Measurements from ENCODE around the gene GRIK4.
"Not testable (repeated sequence)": the region's sequence is repeated elsewhere in the genome, so short reads cannot be mapped to it uniquely, and the experiment has no call there.

The GRIK4 gene

GRCh38 chr11:120991830-120992686 lies 480.5 kb downstream of the GRIK4 start:
- no peaks in the 10 kb centered on the region for H3K4me1 ChIP-seq (ENCODE audit: control insufficient read depth, insufficient read depth, low read length)
- no peaks in the 10 kb centered on the region for H3K9me3 ChIP-seq (ENCODE audit: control insufficient read depth, low read length)
- no peaks in the 10 kb centered on the region for H3K27me3 ChIP-seq (ENCODE audit: control insufficient read depth, insufficient read depth, low read length)
- H3K9ac ChIP-seq (ENCODE audit: low read length) = no peak overlapping the region
- no peak overlapping the region for H3K4me3 ChIP-seq (ENCODE audit: low read length)
- H3K36me3 ChIP-seq (ENCODE audit: control insufficient read depth, insufficient read depth, low read length) = no peaks in the 10 kb centered on the region

- Histone ChIP-seq H3K4me1 (ENCODE audit: control insufficient read depth, insufficient read depth, low read length) (no peaks in the 10 kb centered on the region), H3K36me3 (ENCODE audit: control insufficient read depth, insufficient read depth, low read length) (no peaks in the 10 kb centered on the region), H3K27me3 (ENCODE audit: control insufficient read depth, insufficient read depth, low read length) (no peaks in the 10 kb centered on the region), H3K9me3 (ENCODE audit: control insufficient read depth, low read length) (no peaks in the 10 kb centered on the region), H3K4me3 (ENCODE audit: low read length) (no peak overlapping the region), H3K9ac (ENCODE audit: low read length) (no peak overlapping the region)
These were observed 482.7 kb downstream of the GRIK4 start for GRCh38 chr11:120994091-120994859.

- H3K4me1 ChIP-seq (ENCODE audit: control insufficient read depth, insufficient read depth, low read length) = no peaks in the 10 kb centered on the region
- H3K4me3 ChIP-seq (ENCODE audit: low read length) = no peak overlapping the region
- H3K36me3 ChIP-seq (ENCODE audit: control insufficient read depth, insufficient read depth, low read length) = no peaks in the 10 kb centered on the region
- H3K27me3 ChIP-seq (ENCODE audit: control insufficient read depth, insufficient read depth, low read length) = no peaks in the 10 kb centered on the region
- H3K9me3 ChIP-seq (ENCODE audit: control insufficient read depth, low read length) = no peaks in the 10 kb centered on the region
- H3K9ac ChIP-seq (ENCODE audit: low read length) = no peak overlapping the region
These were observed 483.6 kb downstream of the GRIK4 start for GRCh38 chr11:120995184-120995583.

GRCh38 chr11:120996973-120997372 lies 485.4 kb downstream of the GRIK4 start:
- no peak overlapping the region for H3K4me3 ChIP-seq (ENCODE audit: low read length)
- H3K9ac ChIP-seq (ENCODE audit: low read length) = no peak overlapping the region
- no peaks in the 10 kb centered on the region for H3K4me1 ChIP-seq (ENCODE audit: control insufficient read depth, insufficient read depth, low read length)
- H3K36me3 ChIP-seq (ENCODE audit: control insufficient read depth, insufficient read depth, low read length) = no peaks in the 10 kb centered on the region
- H3K27me3 ChIP-seq (ENCODE audit: control insufficient read depth, insufficient read depth, low read length) = no peaks in the 10 kb centered on the region
- no peaks in the 10 kb centered on the region for H3K9me3 ChIP-seq (ENCODE audit: control insufficient read depth, low read length)

GRCh38 chr11:120998581-120998980 lies 487.0 kb downstream of the GRIK4 start:
- Histone ChIP-seq H3K9me3 (ENCODE audit: control insufficient read depth, low read length) (no peaks in the 10 kb centered on the region), H3K4me1 (ENCODE audit: control insufficient read depth, insufficient read depth, low read length) (no peaks in the 10 kb centered on the region), H3K36me3 (ENCODE audit: control insufficient read depth, insufficient read depth, low read length) (no peaks in the 10 kb centered on the region)

GRCh38 chr11:121004206-121004840 lies 492.8 kb downstream of the GRIK4 start:
- Histone ChIP-seq H3K4me3 (ENCODE audit: low read length) (no peak overlapping the region), H3K4me1 (ENCODE audit: control insufficient read depth, insufficient read depth, low read length) (no peaks in the 10 kb centered on the region), H3K9ac (ENCODE audit: low read length) (no peak overlapping the region), H3K9me3 (ENCODE audit: control insufficient read depth, low read length) (no peaks in the 10 kb centered on the region), H3K27me3 (ENCODE audit: control insufficient read depth, insufficient read depth, low read length) (no peaks in the 10 kb centered on the region), H3K36me3 (ENCODE audit: control insufficient read depth, insufficient read depth, low read length) (no peaks in the 10 kb centered on the region)

More at GRCh38 chr11:120998581-120998980, 487.0 kb downstream of the GRIK4 start:
- no peak overlapping the region for H3K4me3 ChIP-seq (ENCODE audit: low read length)
- no peaks in the 10 kb centered on the region for H3K27me3 ChIP-seq (ENCODE audit: control insufficient read depth, insufficient read depth, low read length)
- no peak overlapping the region for H3K9ac ChIP-seq (ENCODE audit: low read length)

GRCh38 chr11:121006922-121007321 lies 495.4 kb downstream of the GRIK4 start:
- H3K4me1 ChIP-seq (ENCODE audit: control insufficient read depth, insufficient read depth, low read length) = no peaks in the 10 kb centered on the region
- H3K9me3 ChIP-seq (ENCODE audit: control insufficient read depth, low read length) = no peaks in the 10 kb centered on the region
- no peak overlapping the region for H3K4me3 ChIP-seq (ENCODE audit: low read length)
- H3K36me3 ChIP-seq (ENCODE audit: control insufficient read depth, insufficient read depth, low read length) = no peaks in the 10 kb centered on the region
- H3K9ac ChIP-seq (ENCODE audit: low read length) = no peak overlapping the region
- no peaks in the 10 kb centered on the region for H3K27me3 ChIP-seq (ENCODE audit: control insufficient read depth, insufficient read depth, low read length)

- Histone ChIP-seq H3K36me3 (ENCODE audit: control insufficient read depth, insufficient read depth, low read length) (no peaks in the 10 kb centered on the region), H3K9me3 (ENCODE audit: control insufficient read depth, low read length) (no peaks in the 10 kb centered on the region), H3K4me1 (ENCODE audit: control insufficient read depth, insufficient read depth, low read length) (no peaks in the 10 kb centered on the region), H3K27me3 (ENCODE audit: control insufficient read depth, insufficient read depth, low read length) (no peaks in the 10 kb centered on the region), H3K9ac (ENCODE audit: low read length) (no peak overlapping the region), H3K4me3 (ENCODE audit: low read length) (no peak overlapping the region)
These were observed 497.0 kb downstream of the GRIK4 start for GRCh38 chr11:121008551-121008950.

- H3K9me3 ChIP-seq (ENCODE audit: control insufficient read depth, low read length) = no peaks in the 10 kb centered on the region
- no peak overlapping the region for H3K9ac ChIP-seq (ENCODE audit: low read length)
- no peaks in the 10 kb centered on the region for H3K36me3 ChIP-seq (ENCODE audit: control insufficient read depth, insufficient read depth, low read length)
- no peaks in the 10 kb centered on the region for H3K4me1 ChIP-seq (ENCODE audit: control insufficient read depth, insufficient read depth, low read length)
- no peak overlapping the region for H3K4me3 ChIP-seq (ENCODE audit: low read length)
- H3K27me3 ChIP-seq (ENCODE audit: control insufficient read depth, insufficient read depth, low read length) = no peaks in the 10 kb centered on the region
These were observed 500.5 kb downstream of the GRIK4 start for GRCh38 chr11:121012091-121012490.

- peaks cover 3% of the 10 kb centered on the region for H3K4me1 ChIP-seq (ENCODE audit: control insufficient read depth, insufficient read depth, low read length)
- H3K9ac ChIP-seq (ENCODE audit: low read length) = no peak overlapping the region
- no peaks in the 10 kb centered on the region for H3K27me3 ChIP-seq (ENCODE audit: control insufficient read depth, insufficient read depth, low read length)
- H3K9me3 ChIP-seq (ENCODE audit: control insufficient read depth, low read length) = no peaks in the 10 kb centered on the region
- H3K4me3 ChIP-seq (ENCODE audit: low read length) = no peak overlapping the region
- H3K36me3 ChIP-seq (ENCODE audit: control insufficient read depth, insufficient read depth, low read length) = no peaks in the 10 kb centered on the region
These were observed 507.2 kb downstream of the GRIK4 start for GRCh38 chr11:121018746-121019145.

- not testable (repeated sequence) for H3K27me3 ChIP-seq (ENCODE audit: control insufficient read depth, insufficient read depth, low read length); H3K9me3 ChIP-seq (ENCODE audit: control insufficient read depth, low read length); H3K4me3 ChIP-seq (ENCODE audit: low read length); H3K36me3 ChIP-seq (ENCODE audit: control insufficient read depth, insufficient read depth, low read length); H3K9ac ChIP-seq (ENCODE audit: low read length)
- H3K4me1 ChIP-seq (ENCODE audit: control insufficient read depth, insufficient read depth, low read length) = peaks cover 14% of the 10 kb centered on the region
These were observed 510.2 kb downstream of the GRIK4 start for GRCh38 chr11:121021718-121022117.
